Stimulated activated CD8-positive, alpha-beta memory T cell treated with anti-CD3 and anti-CD28 coated beads, Interleukin-15, amount 100 ng/mL, for 1 hour (primary cell): ENCODE measurements around the gene ZSCAN18.
"Not testable (repeated sequence)": the region's sequence is repeated elsewhere in the genome, so short reads cannot be mapped to it uniquely, and the experiment has no call there.

ENCODE experiments used
- DNase-seq: peaks from one replicate; pipeline ENCODE4 v3.0.0-alpha.2; 2020; ENCODE audit warnings: low read depth

Gene ZSCAN18, protein sequence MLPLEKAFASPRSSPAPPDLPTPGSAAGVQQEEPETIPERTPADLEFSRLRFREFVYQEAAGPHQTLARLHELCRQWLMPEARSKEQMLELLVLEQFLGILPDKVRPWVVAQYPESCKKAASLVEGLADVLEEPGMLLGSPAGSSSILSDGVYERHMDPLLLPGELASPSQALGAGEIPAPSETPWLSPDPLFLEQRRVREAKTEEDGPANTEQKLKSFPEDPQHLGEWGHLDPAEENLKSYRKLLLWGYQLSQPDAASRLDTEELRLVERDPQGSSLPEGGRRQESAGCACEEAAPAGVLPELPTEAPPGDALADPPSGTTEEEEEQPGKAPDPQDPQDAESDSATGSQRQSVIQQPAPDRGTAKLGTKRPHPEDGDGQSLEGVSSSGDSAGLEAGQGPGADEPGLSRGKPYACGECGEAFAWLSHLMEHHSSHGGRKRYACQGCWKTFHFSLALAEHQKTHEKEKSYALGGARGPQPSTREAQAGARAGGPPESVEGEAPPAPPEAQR

GRCh38 chr19:58097781-58098681, at the start of gene ZSCAN18:
Gene ZSCAN18 (minus strand): TSS chr19:58098231. CDS start chr19:58090267, 7,964 bp downstream.
- DNase-seq, result peak; percentile 94

- DNase-seq, result not testable (repeated sequence)
Measured at GRCh38 chr19:58147475-58147874, 49.4 kb upstream of the ZSCAN18 start.

DNA sequence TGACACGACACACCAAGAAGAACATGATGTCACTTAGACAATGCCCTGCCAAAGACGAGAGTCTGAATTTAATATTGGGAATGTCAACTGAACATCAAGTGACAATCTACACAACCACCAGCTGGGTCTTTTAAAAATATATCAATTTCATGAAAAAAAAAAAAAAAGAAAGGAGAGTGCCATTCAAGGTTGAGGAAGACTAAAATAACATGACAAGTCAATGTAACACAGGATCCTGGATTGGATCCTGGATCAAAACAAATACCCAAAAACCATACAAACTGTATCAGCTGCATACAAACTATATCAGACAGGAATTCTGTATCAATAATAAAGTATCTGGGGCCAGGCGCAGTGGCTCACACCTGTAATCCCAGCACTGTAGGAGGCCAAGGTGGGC, 47.8 kb upstream of the ZSCAN18 start:
- no peak for DNase-seq

GRCh38 chr19:58134244-58134643, 36.2 kb upstream of the ZSCAN18 start:
- no peak for DNase-seq

DNA sequence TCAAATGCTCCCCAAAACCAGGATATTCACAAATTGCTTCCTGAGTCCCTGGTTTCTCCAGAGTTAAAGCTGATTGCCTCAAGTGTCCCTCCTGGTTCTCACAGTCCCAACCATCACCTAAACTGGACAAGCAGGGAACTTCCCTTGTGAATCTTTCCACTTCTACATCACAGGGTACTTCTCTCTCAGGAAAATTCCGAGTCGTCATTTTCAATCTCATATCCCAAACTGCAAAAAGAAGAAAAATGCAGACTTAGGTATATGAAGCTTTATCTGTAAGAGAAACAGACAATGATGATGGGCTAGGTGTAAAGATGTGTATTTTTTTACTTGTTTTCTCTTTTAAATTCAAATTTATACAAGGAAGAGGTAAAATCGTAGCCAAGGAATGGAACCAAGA, 31.3 kb upstream of the ZSCAN18 start:
- DNase-seq, result no peak

DNA sequence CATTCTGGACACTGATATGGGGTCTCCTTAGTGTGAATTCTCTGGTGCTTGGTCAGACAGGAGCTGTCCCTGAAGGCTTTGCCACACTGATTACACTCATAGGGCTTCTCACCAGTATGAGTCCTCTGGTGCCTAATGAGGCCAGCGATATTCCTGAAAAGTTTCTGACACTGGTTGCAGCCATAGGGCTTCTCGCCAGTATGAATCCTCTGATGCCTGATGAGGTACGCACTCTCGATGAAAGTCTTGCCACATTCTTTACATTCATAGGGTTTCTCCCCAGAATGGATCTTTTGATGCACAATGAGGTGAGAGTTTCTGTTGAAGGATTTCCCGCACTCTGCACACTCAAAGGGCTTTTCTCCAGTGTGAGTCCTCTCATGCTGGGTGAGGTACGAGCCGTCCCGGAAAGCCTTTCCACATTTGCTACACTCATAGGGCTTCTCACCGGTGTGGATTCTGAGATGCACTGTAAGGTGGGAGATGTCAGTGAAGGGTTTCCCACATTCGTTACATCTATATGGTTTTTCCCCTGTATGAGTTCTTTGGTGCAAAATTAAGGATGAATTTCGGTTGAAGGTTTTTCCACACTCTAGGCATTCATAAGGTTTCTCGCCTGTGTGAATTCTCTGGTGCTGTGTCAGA, 30.1 kb upstream of the ZSCAN18 start:
- DNase-seq, result no peak

DNA sequence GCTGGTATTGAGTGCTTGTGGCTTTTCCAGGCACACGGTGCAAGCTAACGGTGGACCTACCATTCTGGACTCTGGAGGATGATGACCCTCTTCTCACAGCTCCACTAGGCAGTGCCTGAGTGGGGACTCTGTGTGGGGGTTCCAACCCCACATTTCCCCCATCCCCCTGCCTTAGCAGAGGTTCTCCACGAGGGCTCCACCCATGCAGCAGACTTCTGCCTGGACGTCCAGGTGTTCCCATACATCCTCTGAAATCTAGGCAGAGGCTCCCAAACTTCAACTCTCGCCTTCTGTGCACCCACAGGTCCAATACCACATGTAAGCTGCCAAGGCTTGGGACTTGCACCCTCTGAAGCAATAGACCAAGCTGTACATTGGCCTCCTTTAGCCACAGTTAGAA, 25.3 kb upstream of the ZSCAN18 start:
- DNase-seq, result no peak

- no peak for DNase-seq
Measured at GRCh38 chr19:58118979-58119733, 21.1 kb upstream of the ZSCAN18 start.

DNA sequence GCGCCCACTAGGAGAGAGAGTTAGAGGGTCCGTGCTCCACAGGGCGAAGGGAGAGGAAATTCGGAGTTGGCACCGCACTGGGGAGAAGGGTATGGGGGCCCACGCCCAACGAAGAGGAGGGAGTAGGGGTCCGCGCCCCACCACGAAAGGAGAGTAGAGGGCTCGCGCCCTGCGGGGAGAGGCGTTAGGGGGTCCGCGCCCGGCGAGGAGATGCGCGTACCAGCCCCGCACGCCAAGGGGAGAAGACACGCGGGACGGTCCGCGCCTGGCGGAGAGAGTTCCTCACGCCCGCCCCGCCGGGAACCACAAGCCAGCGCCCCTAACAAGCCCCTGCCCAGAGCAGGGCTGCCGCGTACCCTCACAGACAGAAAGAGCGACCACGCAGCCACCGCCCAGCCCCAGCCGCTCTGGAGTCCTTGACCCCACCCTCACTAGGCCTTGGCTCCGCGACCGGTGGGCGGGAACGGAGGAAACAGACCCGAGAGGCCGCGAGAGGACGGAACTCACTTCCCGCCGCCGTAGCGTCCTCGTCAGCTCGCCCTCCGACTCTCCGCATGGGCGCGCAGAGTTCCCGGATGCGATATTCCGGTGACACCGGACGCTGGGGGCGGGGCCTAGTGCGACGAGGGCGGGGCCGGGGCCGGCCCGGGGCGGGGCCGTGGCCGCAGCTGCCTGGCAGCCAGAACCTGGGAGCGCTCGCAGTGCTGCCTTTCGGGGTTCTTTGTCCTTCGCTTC, 20.0 kb upstream of the ZSCAN18 start:
- DNase-seq, result no peak

- no peak for DNase-seq
Measured at GRCh38 chr19:58108546-58108817, 10.5 kb upstream of the ZSCAN18 start.

DNA sequence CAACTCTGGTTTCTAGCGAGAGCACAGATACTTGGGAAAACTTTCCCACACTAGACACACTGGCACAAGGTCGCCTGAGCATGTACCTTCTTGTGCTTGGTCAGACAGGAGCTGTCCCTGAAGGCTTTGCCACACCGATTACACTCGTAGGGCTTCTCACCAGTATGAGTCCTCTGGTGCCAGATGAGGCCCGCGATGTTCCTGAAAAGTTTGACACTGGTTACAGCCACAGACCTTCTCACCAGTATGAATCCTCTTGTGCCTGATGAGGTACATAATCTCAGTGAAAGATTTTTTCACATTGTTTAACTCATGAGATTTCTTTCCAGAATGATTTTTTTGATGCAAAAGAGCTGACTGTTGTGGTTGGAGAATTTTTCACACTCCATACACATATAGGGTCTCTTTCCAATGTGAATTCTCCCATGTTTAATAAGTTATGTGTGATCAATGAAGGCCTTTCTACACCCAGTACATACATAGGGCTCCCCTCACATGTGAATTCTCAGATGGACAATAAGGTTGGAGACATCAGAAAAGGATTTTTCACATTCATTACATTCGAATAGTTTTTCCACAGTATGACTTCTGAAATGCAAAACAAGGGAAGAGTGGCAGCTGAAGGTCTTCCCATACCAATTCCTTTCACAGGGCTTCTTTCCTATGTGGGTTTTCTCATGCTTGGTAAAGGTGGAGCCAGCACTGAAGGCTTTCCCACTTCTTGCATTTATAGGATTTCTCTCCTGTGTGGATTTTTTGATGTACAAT, 9.9 kb upstream of the ZSCAN18 start:
- no peak for DNase-seq

- DNase-seq, result no peak
Measured at GRCh38 chr19:58098682-58098998, 609 bp upstream of the ZSCAN18 start.

DNA sequence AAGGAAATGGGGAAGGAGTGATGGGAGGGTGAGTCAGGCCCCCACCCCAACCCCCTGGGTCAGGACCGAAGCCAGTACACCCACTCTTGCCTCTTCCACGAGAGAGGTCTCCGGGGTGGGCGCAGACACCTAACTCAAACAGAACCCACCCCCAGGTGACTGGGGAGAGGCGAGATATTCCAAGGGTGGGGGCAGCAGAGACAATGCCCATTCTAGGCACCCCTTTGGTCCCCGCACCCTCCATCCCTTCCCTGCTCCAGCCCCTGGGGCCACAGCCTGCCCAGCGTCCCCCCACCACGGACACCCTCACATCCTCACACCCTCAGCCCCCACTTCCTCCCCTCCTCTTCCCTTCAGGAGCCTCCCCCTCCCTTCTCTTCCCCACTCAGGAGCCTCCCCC, 682 bp downstream of the ZSCAN18 start:
- no peak for DNase-seq

DNA sequence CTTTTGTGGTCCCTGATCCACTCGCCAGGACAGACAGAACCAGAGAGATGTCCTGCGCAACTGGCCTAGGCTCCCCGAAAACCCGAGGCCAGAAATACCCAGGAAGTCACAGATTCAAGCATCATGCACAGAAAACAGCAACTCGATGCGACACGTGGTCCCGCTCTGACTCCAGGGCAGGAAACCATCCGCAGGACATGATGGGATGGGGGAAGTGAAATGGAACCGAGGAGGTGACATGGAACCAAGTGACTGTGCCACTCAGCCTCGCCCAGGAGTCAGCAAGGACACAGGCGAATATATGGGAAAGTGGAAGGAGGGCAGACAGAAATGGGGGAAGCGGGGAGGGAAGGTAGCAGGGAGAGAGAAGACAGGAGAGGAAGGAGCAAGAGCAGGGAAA, 1.1 kb downstream of the ZSCAN18 start:
- no peak for DNase-seq

DNA sequence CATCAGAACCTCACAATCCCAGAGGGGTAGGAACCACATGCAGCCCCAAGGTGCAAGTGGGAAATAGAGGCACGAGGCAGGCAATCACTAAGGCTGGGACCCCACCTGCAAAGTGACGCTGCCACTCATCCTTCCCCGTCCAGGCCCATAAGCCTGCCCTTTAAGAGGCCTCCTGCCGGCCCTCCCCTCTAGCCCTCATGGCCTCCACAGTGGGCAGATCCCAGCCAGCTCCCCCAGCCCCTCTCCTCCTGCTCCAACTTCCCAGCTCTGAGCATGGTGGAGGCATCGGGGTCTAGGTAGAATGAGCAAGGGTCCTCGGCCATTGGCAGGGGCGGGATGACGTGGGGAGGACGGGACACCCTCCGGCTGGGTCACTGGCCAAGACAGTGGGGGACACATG, 2.7 kb downstream of the ZSCAN18 start:
- no peak for DNase-seq

- no peak for DNase-seq
Measured at GRCh38 chr19:58093071-58093470, 5.0 kb downstream of the ZSCAN18 start.

DNA sequence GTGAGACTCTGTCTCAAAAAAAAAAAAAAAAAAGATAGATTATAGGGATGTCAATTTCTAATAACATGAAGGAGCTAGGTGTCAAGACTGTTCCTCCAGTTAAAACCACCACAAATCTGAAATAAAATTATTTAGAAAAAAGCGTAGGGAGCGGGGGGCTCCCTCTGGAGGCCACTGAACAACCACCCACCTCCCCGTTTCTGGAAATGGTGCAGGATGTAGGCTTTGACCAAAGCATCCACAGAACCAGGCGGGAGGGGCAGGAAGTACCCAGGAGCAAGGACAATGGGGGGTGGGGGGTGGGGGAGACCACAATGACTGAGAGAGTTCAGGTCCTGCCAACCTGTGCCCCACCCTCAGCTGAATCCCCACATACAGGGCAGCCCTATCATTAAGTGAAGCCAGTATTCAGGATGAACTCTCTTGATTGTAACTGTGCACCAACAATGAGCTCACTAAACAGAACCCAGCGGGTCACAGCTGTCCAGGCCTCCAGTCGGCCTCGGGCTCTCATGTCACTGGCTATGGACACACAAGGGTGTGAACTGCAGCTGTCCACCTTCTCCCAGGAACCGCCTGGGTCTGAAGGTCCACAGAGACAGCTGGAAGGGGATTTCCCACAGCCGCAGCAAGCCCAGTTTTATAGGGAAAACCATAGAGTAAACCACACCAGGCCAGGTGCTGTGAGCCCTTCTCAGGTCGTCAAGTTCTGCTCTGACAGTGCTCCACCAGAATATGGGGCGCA, 6.6 kb downstream of the ZSCAN18 start:
- no peak for DNase-seq

GRCh38 chr19:58089846-58090245, 8.2 kb downstream of the ZSCAN18 start:
- DNase-seq, result no peak

DNA sequence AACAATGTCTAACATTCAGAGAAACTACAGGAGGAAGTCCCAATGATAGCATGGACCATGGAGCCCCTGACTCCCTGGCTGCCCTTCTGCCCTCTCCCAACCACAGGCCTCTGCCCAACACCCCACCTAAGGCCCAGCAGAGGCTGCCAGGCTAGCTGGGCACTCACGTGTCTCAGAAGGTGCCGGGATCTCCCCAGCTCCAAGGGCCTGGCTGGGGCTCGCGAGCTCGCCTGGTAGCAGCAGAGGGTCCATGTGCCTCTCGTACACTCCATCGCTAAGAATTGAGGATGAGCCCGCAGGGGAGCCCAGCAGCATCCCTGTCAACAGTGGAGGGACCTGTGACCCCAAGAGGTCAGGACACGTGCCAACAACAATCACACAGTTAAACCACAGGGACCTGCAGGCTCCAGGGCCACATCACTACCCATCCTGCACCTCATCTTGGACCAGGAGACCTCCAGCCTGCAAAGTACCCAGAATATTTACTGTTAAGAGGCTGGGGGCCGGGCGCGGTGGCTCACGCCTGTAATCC, 9.4 kb downstream of the ZSCAN18 start:
- DNase-seq, result no peak
